Measurements from ENCODE around the gene XIRP2.

- no peak for TF ChIP-seq CTCF (IDR thresholded peaks at IDR 0.05)
- no peak for TF ChIP-seq EP300 (IDR thresholded peaks at IDR 0.05; ENCODE audit: low read depth)
- TF ChIP-seq POLR2AphosphoS5 (IDR thresholded peaks at IDR 0.05), result no peak
- TF ChIP-seq POLR2A (IDR thresholded peaks at IDR 0.05), result no peak
Observed at GRCh38 chr2:166899676-166900075, 11.4 kb downstream of the XIRP2 start.

Measured in transverse colon (tissue), 4 donors.